Calu3 (cell line): ENCODE data around the gene RFXANK. TPM values are rescaled to one million over a fixed set of nuclear protein-coding genes. Genes with fewer than 3 reads are reported as not detected.
"Not testable (repeated sequence)": the region's sequence is repeated elsewhere in the genome, so short reads cannot be mapped to it uniquely, and the experiment has no call there.

Source experiments
- BruUV-seq: library from RNA; stranded (reverse); fragments of 400-500 nt; replicated peaks from 2 replicates; lab custom pipeline; 2021; lab: Mats Ljungman, UMichigan
- CTCF ChIA-PET: fragments of 300-600 bp; sonication (Branson Sonifier 250); formaldehyde crosslinking; loops from one replicate; lab custom pipeline; 2022; ENCODE audit warnings: antibody characterized with exemption; lab: Charles Lee
- DNase-seq: peaks from one replicate; pipeline ENCODE4 v3.0.0; 2022
- H3K27ac Mint-ChIP-seq: one replicate; pipeline ENCODE4 v1.8.0; 2022; ENCODE audit warnings: mixed read lengths; ENCODE audit not compliant: unreplicated experiment
- H3K27me3 Mint-ChIP-seq: one replicate; pipeline ENCODE4 v1.8.0; 2022; ENCODE audit warnings: mixed read lengths; ENCODE audit not compliant: unreplicated experiment
- H3K36me3 Mint-ChIP-seq: one replicate; pipeline ENCODE4 v1.8.0; 2022; ENCODE audit warnings: mild to moderate bottlenecking, moderate library complexity, mixed read lengths; ENCODE audit not compliant: insufficient read depth, unreplicated experiment
- H3K4me1 Mint-ChIP-seq: one replicate; pipeline ENCODE4 v1.8.0; 2022; ENCODE audit warnings: mild to moderate bottlenecking, low read depth, mixed read lengths; ENCODE audit not compliant: unreplicated experiment
- H3K4me3 Mint-ChIP-seq: one replicate; pipeline ENCODE4 v1.8.0; 2022; ENCODE audit warnings: mild to moderate bottlenecking, low read depth, moderate library complexity, mixed read lengths; ENCODE audit not compliant: unreplicated experiment
- H3K9me3 Mint-ChIP-seq: one replicate; pipeline ENCODE4 v1.8.0; 2022; ENCODE audit warnings: low read depth, mixed read lengths; ENCODE audit not compliant: unreplicated experiment
- intact Hi-C: fragments of 100-400 bp; cut with micrococcal nuclease; formaldehyde crosslinking; loops from one replicate; pipeline ENCODE4 v1.10.0; 2022; ENCODE audit not compliant: unreplicated experiment
- total RNA-seq: library from RNA; stranded (reverse); gene quantifications from 2 replicates; pipeline ENCODE4 v1.2.3, GENCODE V29; 2022
- TF ChIP-seq, protein P1 (sequence below): fragments of 200-600 bp; IDR thresholded peaks from one replicate; pipeline ENCODE4 v1.8.0; 2022; ENCODE audit warnings: antibody characterized with exemption; ENCODE audit not compliant: unreplicated experiment

The RFXANK gene
- total RNA-seq, 1 experiment from 2014 or later, result 63.2 TPM

DNA sequence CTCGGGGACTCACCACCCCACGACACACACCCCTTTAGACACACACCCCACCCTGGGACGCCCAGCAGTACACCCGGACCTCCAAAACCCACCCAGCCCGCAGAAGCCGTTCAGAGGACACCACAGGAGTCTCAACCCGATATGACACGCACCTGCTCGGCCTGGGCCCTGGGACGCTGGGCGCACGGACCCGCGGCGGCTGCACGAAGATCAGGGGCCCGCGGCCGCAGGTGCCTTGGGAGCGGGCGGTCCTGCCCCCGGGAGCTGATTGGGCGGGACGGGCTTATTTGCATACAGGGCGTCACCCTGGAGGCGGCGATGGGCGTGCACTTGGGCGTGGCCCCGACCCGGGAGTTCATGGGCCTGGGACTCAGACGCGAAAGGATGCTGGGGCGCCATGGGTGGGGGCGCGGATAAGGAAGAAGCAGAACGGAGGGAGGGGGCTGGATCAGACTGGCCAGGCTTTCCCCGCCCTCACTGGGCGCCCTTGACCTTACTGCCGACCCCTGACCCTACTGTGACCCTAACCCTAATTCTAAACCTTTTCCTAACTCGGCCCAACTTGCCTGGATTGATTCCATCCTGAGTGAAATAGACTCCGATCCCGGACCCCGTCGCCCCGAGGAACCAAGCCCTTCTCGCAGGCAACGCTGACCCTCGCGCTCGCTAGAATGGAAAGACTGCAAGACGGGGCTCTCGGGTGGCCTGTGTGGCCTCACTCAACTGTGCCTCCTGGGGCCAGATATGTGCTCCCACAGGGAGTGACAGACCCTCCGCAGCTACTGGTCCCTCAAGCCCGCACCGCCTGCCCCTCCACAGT is 21.8 kb upstream of the RFXANK start, which contains the start of gene MEF2B:
Gene MEF2B (minus strand): TSS at position 211 of the 820 bp plus-strand sequence. CDS start 19,528 bp downstream, outside the sequence.
- Mint-ChIP-seq H3K4me3 (peak within 1 kb of the TSS; percentile 61), H3K9me3 (no peaks in the 10 kb centered on the region), H3K27ac (no peak within 1 kb of the TSS), H3K4me1 (no peaks in the 10 kb centered on the region), H3K27me3 (no peaks in the 10 kb centered on the region), H3K36me3 (peaks cover 23% of the 10 kb centered on the region)
- TF ChIP-seq, protein P1, sequence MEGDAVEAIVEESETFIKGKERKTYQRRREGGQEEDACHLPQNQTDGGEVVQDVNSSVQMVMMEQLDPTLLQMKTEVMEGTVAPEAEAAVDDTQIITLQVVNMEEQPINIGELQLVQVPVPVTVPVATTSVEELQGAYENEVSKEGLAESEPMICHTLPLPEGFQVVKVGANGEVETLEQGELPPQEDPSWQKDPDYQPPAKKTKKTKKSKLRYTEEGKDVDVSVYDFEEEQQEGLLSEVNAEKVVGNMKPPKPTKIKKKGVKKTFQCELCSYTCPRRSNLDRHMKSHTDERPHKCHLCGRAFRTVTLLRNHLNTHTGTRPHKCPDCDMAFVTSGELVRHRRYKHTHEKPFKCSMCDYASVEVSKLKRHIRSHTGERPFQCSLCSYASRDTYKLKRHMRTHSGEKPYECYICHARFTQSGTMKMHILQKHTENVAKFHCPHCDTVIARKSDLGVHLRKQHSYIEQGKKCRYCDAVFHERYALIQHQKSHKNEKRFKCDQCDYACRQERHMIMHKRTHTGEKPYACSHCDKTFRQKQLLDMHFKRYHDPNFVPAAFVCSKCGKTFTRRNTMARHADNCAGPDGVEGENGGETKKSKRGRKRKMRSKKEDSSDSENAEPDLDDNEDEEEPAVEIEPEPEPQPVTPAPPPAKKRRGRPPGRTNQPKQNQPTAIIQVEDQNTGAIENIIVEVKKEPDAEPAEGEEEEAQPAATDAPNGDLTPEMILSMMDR, result no peak
- CTCF ChIA-PET, result interaction anchor here (1.0 kb wide), 1 partner anchor 33 kb away, joined by 3 read pairs; the partner anchor contains the start of gene NR2C2AP
- BruUV-seq, result no TSS peak
- peak; percentile 84 for DNase-seq
- intact Hi-C loops, result no loop called here

DNA sequence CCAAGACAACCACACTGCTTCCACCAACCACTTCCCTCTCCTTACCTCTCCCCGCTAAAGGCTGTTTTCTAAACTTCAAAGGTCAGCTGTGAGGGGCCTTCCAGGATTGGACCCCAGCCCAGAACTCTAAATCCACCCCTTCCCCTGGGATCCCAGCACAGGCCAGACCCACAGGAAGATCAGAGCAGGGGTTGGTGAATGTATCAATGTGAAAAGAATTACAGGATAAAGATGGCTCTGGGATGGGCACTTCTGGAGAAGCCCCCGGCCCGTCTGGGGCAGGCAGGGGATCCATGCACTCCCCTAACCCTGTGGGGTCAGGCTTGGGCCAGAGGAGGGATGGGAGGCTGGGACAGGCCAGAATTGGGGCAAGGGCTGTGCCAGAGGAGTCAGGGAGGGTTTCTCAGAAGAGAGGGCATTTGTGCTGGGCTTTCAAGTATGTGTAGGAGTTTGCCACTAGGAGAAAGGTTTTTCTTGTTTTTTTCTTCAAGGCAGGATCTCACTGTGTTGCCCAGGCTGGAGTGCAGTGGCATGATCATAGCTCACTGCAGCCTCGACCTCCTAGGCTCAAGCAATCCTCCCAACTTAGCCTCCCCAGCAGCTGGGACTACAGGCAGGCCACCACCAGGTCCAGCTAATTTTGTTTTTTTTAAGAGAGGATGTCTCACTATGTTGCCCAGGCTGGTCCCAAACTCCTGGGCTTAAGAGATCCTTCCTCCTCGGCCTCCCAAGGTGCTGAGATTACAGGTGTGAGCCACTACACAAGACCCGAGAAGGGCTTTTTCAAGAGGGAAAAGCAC is 21.0 kb upstream of the RFXANK start:
- intact Hi-C loops, result no loop called here
- Mint-ChIP-seq H3K4me1 (no peaks in the 10 kb centered on the region), H3K9me3 (no peaks in the 10 kb centered on the region), H3K27me3 (no peaks in the 10 kb centered on the region), H3K4me3 (peak overlapping the region; percentile 61), H3K27ac (no peak overlapping the region), H3K36me3 (peaks cover 23% of the 10 kb centered on the region)
- DNase-seq, result no peak
- CTCF ChIA-PET, result no interaction called here
- no TSS peak for BruUV-seq
- TF ChIP-seq, protein P1, result no peak

DNA sequence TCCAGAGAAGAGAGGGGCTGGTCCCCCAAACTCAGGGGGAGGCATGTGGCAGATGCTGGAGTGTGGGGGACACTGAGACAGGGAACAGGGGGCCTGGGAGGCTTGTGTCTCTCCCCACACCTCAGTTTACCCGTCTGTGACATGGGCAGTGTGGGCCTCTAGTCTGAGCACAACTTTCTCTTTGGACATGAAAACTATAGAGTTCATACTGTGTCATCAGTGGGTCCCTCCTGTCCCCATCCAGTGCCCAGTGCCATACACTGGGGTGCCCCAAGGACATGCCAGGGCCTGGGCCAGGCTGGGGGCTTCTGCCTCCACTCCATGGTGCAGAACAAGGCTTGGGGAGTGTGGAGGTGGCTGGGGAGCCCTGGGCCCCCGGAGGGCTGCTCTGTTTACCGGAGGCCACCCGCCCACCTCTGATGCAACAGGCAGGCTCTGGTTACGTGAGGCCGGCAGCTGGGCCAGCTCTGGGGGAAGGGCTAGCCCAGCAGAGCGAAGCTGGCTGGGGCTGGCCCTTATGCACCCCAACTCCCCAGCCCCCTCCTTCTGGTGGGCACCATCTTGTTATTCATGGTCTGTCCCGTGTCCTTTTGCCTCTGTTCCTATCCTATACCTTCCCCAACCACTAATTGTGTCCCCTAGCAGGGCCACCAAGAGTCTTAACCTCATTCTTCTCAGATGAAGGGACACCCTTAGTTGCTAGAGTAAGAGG is 20.1 kb upstream of the RFXANK start:
- Mint-ChIP-seq H3K27ac (peak overlapping the region; percentile 27), H3K27me3 (no peaks in the 10 kb centered on the region), H3K4me3 (no peak overlapping the region), H3K9me3 (no peaks in the 10 kb centered on the region), H3K4me1 (no peaks in the 10 kb centered on the region), H3K36me3 (peaks cover 23% of the 10 kb centered on the region)
- intact Hi-C loops, result no loop called here
- no peak for DNase-seq
- TF ChIP-seq, protein P1, result no peak
- CTCF ChIA-PET, result no interaction called here
- BruUV-seq, result TSS peak; percentile 15

DNA sequence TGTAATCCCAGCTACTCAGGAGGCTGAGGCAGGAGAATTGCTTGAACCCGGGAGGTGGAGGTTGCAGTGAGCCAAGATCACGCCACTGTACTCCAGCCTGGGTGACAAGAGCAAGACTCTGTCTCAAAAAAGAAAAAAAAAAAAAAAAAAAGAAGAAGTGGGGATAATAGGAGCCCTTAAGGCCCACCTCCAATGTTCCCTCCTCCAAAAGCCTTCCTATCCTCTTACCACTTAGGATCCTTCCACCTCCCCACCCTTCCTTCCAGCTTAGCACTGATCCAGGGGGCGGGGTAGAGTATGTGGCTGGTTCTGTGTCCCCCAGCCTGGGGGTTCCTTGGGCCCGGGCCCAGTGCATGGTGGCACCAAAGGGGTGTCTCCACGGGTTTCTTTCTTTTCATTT is 18.8 kb upstream of the RFXANK start:
- CTCF ChIA-PET, H3K27ac Mint-ChIP-seq, DNase-seq, intact Hi-C loops, BruUV-seq, H3K4me1 Mint-ChIP-seq, H3K4me3 Mint-ChIP-seq, H3K9me3 Mint-ChIP-seq, H3K27me3 Mint-ChIP-seq: not testable (repeated sequence)
- H3K36me3 Mint-ChIP-seq, result peaks cover 23% of the 10 kb centered on the region
